HL-60 (cell line): ENCODE data around the gene ANO7.

Experiments
- POLR2AphosphoS5 ChIP-seq: IDR thresholded peaks from 2 replicates; pipeline ENCODE4 v1.6.1; 2012; ENCODE audit warnings: low read depth
- SPI1 ChIP-seq: IDR thresholded peaks from 2 replicates; pipeline ENCODE4 v1.6.1; 2012; ENCODE audit warnings: low read depth, mild to moderate bottlenecking, borderline replicate concordance
- TF ChIP-seq, protein P1 (sequence below): IDR thresholded peaks from one replicate; pipeline ENCODE4 v1.5.1; 2011; ENCODE audit warnings: low read length, control low read depth, inconsistent platforms; ENCODE audit not compliant: insufficient read depth
- TF ChIP-seq, protein P2 (sequence below): IDR thresholded peaks from 2 replicates; pipeline ENCODE4 v1.6.1; 2012; ENCODE audit warnings: low read depth; ENCODE audit not compliant: insufficient replicate concordance

DNA sequence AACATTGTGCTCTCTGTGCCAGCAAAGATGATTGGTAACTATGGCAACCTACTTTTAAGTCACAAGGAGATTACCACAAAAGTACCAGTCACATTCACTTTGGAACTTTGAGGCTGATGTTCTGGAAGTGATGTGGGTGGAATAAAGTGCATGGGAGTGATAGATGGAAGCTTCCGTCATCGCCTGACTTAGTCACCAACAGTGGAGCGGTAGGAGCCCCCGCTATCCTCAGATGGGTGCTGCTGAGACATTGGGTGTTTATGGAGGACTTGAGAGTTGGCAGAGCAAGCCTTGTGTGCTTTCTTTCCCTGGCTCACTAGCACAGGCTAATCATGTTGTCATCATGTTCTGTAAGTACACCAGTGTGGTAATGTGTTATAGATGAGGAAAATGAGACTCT, 33.6 kb upstream of the ANO7 start:
- TF ChIP-seq POLR2AphosphoS5 (no peak), SPI1 (no peak)
- TF ChIP-seq, protein P1, sequence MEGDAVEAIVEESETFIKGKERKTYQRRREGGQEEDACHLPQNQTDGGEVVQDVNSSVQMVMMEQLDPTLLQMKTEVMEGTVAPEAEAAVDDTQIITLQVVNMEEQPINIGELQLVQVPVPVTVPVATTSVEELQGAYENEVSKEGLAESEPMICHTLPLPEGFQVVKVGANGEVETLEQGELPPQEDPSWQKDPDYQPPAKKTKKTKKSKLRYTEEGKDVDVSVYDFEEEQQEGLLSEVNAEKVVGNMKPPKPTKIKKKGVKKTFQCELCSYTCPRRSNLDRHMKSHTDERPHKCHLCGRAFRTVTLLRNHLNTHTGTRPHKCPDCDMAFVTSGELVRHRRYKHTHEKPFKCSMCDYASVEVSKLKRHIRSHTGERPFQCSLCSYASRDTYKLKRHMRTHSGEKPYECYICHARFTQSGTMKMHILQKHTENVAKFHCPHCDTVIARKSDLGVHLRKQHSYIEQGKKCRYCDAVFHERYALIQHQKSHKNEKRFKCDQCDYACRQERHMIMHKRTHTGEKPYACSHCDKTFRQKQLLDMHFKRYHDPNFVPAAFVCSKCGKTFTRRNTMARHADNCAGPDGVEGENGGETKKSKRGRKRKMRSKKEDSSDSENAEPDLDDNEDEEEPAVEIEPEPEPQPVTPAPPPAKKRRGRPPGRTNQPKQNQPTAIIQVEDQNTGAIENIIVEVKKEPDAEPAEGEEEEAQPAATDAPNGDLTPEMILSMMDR: no peak
- TF ChIP-seq, protein P2, sequence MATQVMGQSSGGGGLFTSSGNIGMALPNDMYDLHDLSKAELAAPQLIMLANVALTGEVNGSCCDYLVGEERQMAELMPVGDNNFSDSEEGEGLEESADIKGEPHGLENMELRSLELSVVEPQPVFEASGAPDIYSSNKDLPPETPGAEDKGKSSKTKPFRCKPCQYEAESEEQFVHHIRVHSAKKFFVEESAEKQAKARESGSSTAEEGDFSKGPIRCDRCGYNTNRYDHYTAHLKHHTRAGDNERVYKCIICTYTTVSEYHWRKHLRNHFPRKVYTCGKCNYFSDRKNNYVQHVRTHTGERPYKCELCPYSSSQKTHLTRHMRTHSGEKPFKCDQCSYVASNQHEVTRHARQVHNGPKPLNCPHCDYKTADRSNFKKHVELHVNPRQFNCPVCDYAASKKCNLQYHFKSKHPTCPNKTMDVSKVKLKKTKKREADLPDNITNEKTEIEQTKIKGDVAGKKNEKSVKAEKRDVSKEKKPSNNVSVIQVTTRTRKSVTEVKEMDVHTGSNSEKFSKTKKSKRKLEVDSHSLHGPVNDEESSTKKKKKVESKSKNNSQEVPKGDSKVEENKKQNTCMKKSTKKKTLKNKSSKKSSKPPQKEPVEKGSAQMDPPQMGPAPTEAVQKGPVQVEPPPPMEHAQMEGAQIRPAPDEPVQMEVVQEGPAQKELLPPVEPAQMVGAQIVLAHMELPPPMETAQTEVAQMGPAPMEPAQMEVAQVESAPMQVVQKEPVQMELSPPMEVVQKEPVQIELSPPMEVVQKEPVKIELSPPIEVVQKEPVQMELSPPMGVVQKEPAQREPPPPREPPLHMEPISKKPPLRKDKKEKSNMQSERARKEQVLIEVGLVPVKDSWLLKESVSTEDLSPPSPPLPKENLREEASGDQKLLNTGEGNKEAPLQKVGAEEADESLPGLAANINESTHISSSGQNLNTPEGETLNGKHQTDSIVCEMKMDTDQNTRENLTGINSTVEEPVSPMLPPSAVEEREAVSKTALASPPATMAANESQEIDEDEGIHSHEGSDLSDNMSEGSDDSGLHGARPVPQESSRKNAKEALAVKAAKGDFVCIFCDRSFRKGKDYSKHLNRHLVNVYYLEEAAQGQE: no peak
